A375 (cell line): ENCODE data around the gene FSTL3. TPM values are rescaled to one million over a fixed set of nuclear protein-coding genes. Genes with fewer than 3 reads are reported as not detected.

Experiments used
- total RNA-seq: library from RNA; depleted of rRNA; stranded (reverse); fragments of >200 nt; shearing (Covaris generic); gene quantifications from 2 replicates; pipeline ENCODE4 v1.2.3, GENCODE V29; 2014; rRNA removed

FSTL3 gene
- total RNA-seq = 71.8 and 87.6 TPM in 2 replicates

GRCh38 chr19:676339-677105, at the start of gene FSTL3:
FSTL3 (plus strand) TSS chr19:676392; CDS start chr19:676424, 32 bp downstream.

GRCh38 chr19:633068-633785, 43.0 kb upstream of the FSTL3 start, which contains the start of gene POLRMT:
POLRMT (minus strand) TSS chr19:633537; CDS start chr19:633512, 25 bp downstream.

GRCh38 chr19:639253-640160, 36.7 kb upstream of the FSTL3 start, which contains the start of gene FGF22:
FGF22 (plus strand) TSS chr19:639879; CDS start chr19:639926, 47 bp downstream.

GRCh38 chr19:662962-663681, 13.1 kb upstream of the FSTL3 start, which contains the start of gene RNF126:
RNF126 (minus strand) TSS chr19:663214; CDS start chr19:663121, 93 bp downstream.

GRCh38 chr19:695352-695949, 19.3 kb downstream of the FSTL3 start, which contains the start of gene PRSS57:
PRSS57 (minus strand) TSS chr19:695452; CDS start chr19:695430, 22 bp downstream.

GRCh38 chr19:708154-709143, 32.3 kb downstream of the FSTL3 start, which contains the start of gene PALM:
PALM (plus strand) TSS chr19:708935; CDS start chr19:709147, 212 bp downstream.

Other genes with a start within 250 kb of the FSTL3 start
- 2.1 and 2.3 TPM in 2 replicates for gene SHC2, start 215.4 kb upstream of the FSTL3 start, total RNA-seq
- gene MADCAM1, start 179.9 kb upstream of the FSTL3 start, total RNA-seq = 0.08 TPM in 1 of 2 replicates, not detected in the other
- 43.4 and 51.0 TPM in 2 replicates for gene TPGS1, start 168.9 kb upstream of the FSTL3 start, total RNA-seq
- gene CDC34, start 144.6 kb upstream of the FSTL3 start, total RNA-seq = 139 and 153 TPM in 2 replicates
- gene GZMM, start 132.3 kb upstream of the FSTL3 start, total RNA-seq = 0.19 and 2.0 TPM in 2 replicates
- gene BSG, start 103.8 kb upstream of the FSTL3 start, total RNA-seq = 466 and 497 TPM in 2 replicates
- 0.45 and 0.75 TPM in 2 replicates for gene HCN2, start 86.5 kb upstream of the FSTL3 start, total RNA-seq
- gene POLRMT, start 42.9 kb upstream of the FSTL3 start, total RNA-seq = 46.5 and 59.4 TPM in 2 replicates
- 0.91 and 1.0 TPM in 2 replicates for gene FGF22, start 36.5 kb upstream of the FSTL3 start, total RNA-seq
- gene RNF126, start 13.2 kb upstream of the FSTL3 start, total RNA-seq = 91.1 and 92.3 TPM in 2 replicates
- gene PRSS57, start 19.1 kb downstream of the FSTL3 start, total RNA-seq = not detected in 2 replicates
- 4.7 and 5.1 TPM in 2 replicates for gene PALM, start 32.5 kb downstream of the FSTL3 start, total RNA-seq
- 4.4 and 5.9 TPM in 2 replicates for gene MISP, start 74.7 kb downstream of the FSTL3 start, total RNA-seq
- gene PTBP1, start 121.1 kb downstream of the FSTL3 start, total RNA-seq = 355 and 456 TPM in 2 replicates
- 0.03 TPM in 1 of 2 replicates, not detected in the other for gene PLPPR3, start 145.6 kb downstream of the FSTL3 start, total RNA-seq
- gene AZU1, start 151.4 kb downstream of the FSTL3 start, total RNA-seq = 0.45 TPM in 1 of 2 replicates, not detected in the other
- not detected in 2 replicates for gene PRTN3, start 164.6 kb downstream of the FSTL3 start, total RNA-seq
- gene ELANE, start 175.9 kb downstream of the FSTL3 start, total RNA-seq = 0.34 TPM in 1 of 2 replicates, not detected in the other
- 2.1 and 3.5 TPM in 2 replicates for gene CFD, start 183.3 kb downstream of the FSTL3 start, total RNA-seq
- gene MED16, start 216.8 kb downstream of the FSTL3 start, total RNA-seq = 20.4 and 25.1 TPM in 2 replicates
- not detected in 2 replicates for gene RNU6-9, start 217.1 kb downstream of the FSTL3 start, total RNA-seq
- 24.9 and 26.8 TPM in 2 replicates for gene R3HDM4, start 236.8 kb downstream of the FSTL3 start, total RNA-seq
- not detected in 2 replicates for gene KISS1R, start 240.9 kb downstream of the FSTL3 start, total RNA-seq
- gene ARID3A, start 249.6 kb downstream of the FSTL3 start, total RNA-seq = 2.0 and 3.1 TPM in 2 replicates